Measurements from ENCODE around the gene STXBP5.

STXBP5 gene

GRCh38 chr6:147278891-147279290 is 74.7 kb downstream of the STXBP5 start:
- Histone ChIP-seq H2AFZ (ENCODE audit: low read depth, low read length) (no peak overlapping the region), H3K4me1 (ENCODE audit: low read length) (no peaks in the 10 kb centered on the region), H3K27me3 (ENCODE audit: low read depth, low read length) (no peaks in the 10 kb centered on the region), H3K36me3 (replicated peaks; ENCODE audit: low read depth, low read length) (peaks cover 4% of the 10 kb centered on the region), H3K9me3 (ENCODE audit: insufficient read depth, low read length) (no peaks in the 10 kb centered on the region), H3K79me2 (ENCODE audit: low read length) (no peaks in the 10 kb centered on the region), H3K27ac (ENCODE audit: low read length) (no peak overlapping the region), H3K4me3 (ENCODE audit: low read length) (no peak overlapping the region), H3K4me2 (ENCODE audit: low read length) (no peak overlapping the region), H3K9ac (ENCODE audit: low read length) (no peak overlapping the region), H4K20me1 (ENCODE audit: insufficient read depth, low read length) (no peaks in the 10 kb centered on the region)
- TF ChIP-seq EZH2phosphoT487 (IDR thresholded peaks at IDR 0.05; ENCODE audit: low read depth), result no peak
- TF ChIP-seq CTCF (IDR thresholded peaks at IDR 0.05; ENCODE audit: low read depth, low read length), result no peak

- H3K9ac ChIP-seq (ENCODE audit: low read length), result no peak overlapping the region
- no peak overlapping the region for H3K27ac ChIP-seq (ENCODE audit: low read length)
- TF ChIP-seq CTCF (IDR thresholded peaks at IDR 0.05; ENCODE audit: low read depth, low read length), result no peak
- no peak for TF ChIP-seq EZH2phosphoT487 (IDR thresholded peaks at IDR 0.05; ENCODE audit: low read depth)
- no peaks in the 10 kb centered on the region for H3K79me2 ChIP-seq (ENCODE audit: low read length)
- H3K9me3 ChIP-seq (ENCODE audit: insufficient read depth, low read length), result no peaks in the 10 kb centered on the region
- no peak overlapping the region for H3K4me2 ChIP-seq (ENCODE audit: low read length)
- H2AFZ ChIP-seq (ENCODE audit: low read depth, low read length), result no peak overlapping the region
- no peaks in the 10 kb centered on the region for H3K4me1 ChIP-seq (ENCODE audit: low read length)
- peaks cover 4% of the 10 kb centered on the region for H3K36me3 ChIP-seq (replicated peaks; ENCODE audit: low read depth, low read length)
- H4K20me1 ChIP-seq (ENCODE audit: insufficient read depth, low read length), result no peaks in the 10 kb centered on the region
- H3K27me3 ChIP-seq (ENCODE audit: low read depth, low read length), result no peaks in the 10 kb centered on the region
- H3K4me3 ChIP-seq (ENCODE audit: low read length), result no peak overlapping the region
These were observed 75.2 kb downstream of the STXBP5 start for GRCh38 chr6:147279427-147279826.

GRCh38 chr6:147281895-147282565 is 77.8 kb downstream of the STXBP5 start:
- Histone ChIP-seq H3K4me3 (ENCODE audit: low read length) (no peak overlapping the region), H3K27ac (ENCODE audit: low read length) (no peak overlapping the region), H3K79me2 (ENCODE audit: low read length) (no peaks in the 10 kb centered on the region), H3K9me3 (ENCODE audit: insufficient read depth, low read length) (no peaks in the 10 kb centered on the region), H3K4me2 (ENCODE audit: low read length) (no peak overlapping the region), H3K9ac (ENCODE audit: low read length) (no peak overlapping the region), H3K27me3 (ENCODE audit: low read depth, low read length) (no peaks in the 10 kb centered on the region), H2AFZ (ENCODE audit: low read depth, low read length) (no peak overlapping the region), H4K20me1 (ENCODE audit: insufficient read depth, low read length) (no peaks in the 10 kb centered on the region), H3K4me1 (ENCODE audit: low read length) (0 out of 2 replicates have a peak, but pooled peaks cover 3% of the 10 kb centered on the region), H3K36me3 (replicated peaks; ENCODE audit: low read depth, low read length) (peaks cover 4% of the 10 kb centered on the region)
- TF ChIP-seq EZH2phosphoT487 (IDR thresholded peaks at IDR 0.05; ENCODE audit: low read depth) (no peak), CTCF (IDR thresholded peaks at IDR 0.05; ENCODE audit: low read depth, low read length) (no peak)

GRCh38 chr6:147282566-147282959 is 78.3 kb downstream of the STXBP5 start:
- TF ChIP-seq EZH2phosphoT487 (IDR thresholded peaks at IDR 0.05; ENCODE audit: low read depth) (no peak), CTCF (IDR thresholded peaks at IDR 0.05; ENCODE audit: low read depth, low read length) (no peak)
- no peak overlapping the region for H2AFZ ChIP-seq (ENCODE audit: low read depth, low read length)
- no peaks in the 10 kb centered on the region for H3K79me2 ChIP-seq (ENCODE audit: low read length)
- H3K9me3 ChIP-seq (ENCODE audit: insufficient read depth, low read length), result no peaks in the 10 kb centered on the region
- H3K4me3 ChIP-seq (ENCODE audit: low read length), result no peak overlapping the region
- no peaks in the 10 kb centered on the region for H3K27me3 ChIP-seq (ENCODE audit: low read depth, low read length)
- H3K4me1 ChIP-seq (ENCODE audit: low read length), result 0 out of 2 replicates have a peak, but pooled peaks cover 3% of the 10 kb centered on the region
- no peaks in the 10 kb centered on the region for H4K20me1 ChIP-seq (ENCODE audit: insufficient read depth, low read length)
- peaks cover 4% of the 10 kb centered on the region for H3K36me3 ChIP-seq (replicated peaks; ENCODE audit: low read depth, low read length)
- H3K4me2 ChIP-seq (ENCODE audit: low read length), result no peak overlapping the region
- no peak overlapping the region for H3K27ac ChIP-seq (ENCODE audit: low read length)
- no peak overlapping the region for H3K9ac ChIP-seq (ENCODE audit: low read length)
